Erythroblast (primary cell): ENCODE results near the gene GNG4.

Experiments
- GATA1 ChIP-seq: IDR thresholded peaks from 2 replicates; pipeline ENCODE4 v1.6.1; 2011; ENCODE audit warnings: low read depth, mild to moderate bottlenecking, control low read depth, low read length, moderate library complexity
- POLR2A ChIP-seq: IDR thresholded peaks from 2 replicates; pipeline ENCODE4 v1.6.1; 2011; ENCODE audit warnings: mild to moderate bottlenecking, low read length

DNA sequence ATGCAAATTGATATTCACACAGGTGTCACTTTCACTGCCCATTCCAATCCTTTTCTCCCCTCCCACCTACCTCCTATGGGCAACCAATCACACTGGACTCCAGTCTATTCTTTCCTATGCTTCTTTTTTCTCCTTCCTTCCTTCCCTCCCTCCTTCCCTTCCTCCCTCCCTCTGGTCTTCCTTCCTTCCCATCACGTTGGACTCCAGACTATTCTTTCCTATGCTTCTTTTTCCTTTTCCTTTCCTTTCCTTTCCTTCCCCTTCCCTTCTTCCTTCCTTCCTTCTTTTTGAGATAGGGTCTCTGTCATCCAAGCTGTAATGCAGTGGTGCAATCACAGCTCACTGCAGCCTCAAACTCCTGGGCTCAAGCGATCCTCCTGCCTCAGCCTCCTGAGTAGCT, 64.6 kb downstream of the GNG4 start:
- TF ChIP-seq POLR2A (no peak), GATA1 (no peak)
